ELR (cell line): Measurements from ENCODE around the gene RAPGEF1.
"Not testable (repeated sequence)": the region's sequence is repeated elsewhere in the genome, so short reads cannot be mapped to it uniquely, and the experiment has no call there.

Experiments used
- DNase-seq: peaks from one replicate; pipeline ENCODE4 v3.0.0-alpha.2; 2015; ENCODE audit warnings: low read depth

RAPGEF1 gene

GRCh38 chr9:131562032-131562959 lies 177.6 kb downstream of the RAPGEF1 start:
- peak; percentile 34 for DNase-seq

- peak; percentile 16 for DNase-seq
Measured at GRCh38 chr9:131559421-131560000, 180.4 kb downstream of the RAPGEF1 start.

DNA sequence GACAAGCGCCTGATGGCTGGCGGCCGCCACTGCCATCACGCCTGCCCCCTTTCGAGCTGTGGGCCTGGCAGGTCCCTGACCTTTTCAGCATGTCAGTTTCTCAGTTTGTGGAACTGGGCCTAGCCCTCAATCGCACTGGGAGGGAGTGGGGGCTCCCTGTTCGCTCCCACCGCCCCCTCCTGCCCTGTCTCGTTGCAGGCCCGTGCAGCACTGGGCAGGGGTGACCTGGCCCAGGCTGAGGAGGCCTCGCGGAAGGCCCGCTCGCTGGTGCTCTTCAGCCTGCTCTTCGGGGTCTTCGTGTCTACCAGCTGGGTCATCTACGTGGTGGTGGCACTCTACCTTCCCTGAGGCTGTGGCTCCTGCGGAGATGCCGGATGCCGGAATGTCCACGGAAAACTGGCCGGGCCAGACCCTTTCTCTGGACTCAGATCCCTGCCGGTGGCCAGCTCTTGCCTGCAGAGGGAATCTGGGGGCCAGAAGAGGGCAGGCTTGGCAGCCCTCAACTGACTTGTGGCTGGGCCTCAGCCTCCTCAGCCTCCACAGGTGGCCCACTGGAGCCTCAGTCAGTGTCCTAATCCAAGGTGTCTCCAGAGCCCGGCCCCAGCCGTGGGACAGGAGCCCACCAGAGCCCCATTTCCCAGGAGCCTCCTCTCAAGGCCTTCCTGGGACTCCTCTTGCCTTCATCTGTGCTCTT lies 181.9 kb downstream of the RAPGEF1 start:
- DNase-seq = no peak

DNA sequence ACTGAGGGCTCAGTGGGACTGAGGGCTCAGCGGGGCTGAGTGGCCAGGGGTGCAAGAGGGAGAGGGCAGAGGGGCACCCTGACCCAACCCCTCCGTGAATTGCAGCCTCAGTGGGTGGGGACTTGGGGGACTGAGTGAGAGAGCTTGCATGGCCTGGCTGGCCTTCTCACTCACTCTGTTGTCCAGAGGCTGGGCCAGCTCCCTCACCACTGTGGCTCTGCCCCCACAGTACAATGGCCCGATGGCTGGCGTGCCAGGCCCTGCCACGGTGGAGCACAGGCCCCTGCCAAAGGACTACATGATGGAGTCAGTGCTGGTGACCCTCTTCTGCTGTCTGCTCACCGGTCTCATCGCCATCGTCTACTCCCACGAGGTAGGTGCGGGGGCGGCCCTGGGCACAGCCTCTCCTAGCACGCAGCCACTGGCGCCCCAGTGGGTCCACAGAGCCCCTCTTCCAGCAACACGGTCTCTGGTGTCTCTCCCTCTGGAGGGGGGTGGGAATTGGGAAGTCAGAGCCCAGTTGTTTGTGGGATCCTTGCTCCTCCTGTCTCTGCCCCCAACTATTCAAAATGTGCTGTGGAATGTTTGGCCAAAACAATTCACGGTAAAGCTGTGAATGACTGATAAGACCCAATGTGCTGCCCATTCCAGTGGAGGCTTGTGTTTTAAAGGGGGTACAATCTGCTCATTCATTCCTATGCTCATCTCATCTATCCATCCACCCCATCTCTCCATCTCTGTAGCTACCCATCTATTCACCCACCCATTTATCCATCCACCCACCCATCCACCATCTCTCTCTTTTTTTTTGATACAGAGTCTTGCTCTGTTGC lies 183.8 kb downstream of the RAPGEF1 start:
- no peak for DNase-seq

GRCh38 chr9:131554843-131555351 lies 185.0 kb downstream of the RAPGEF1 start:
- DNase-seq = no peak

- no peak for DNase-seq
Measured at GRCh38 chr9:131554087-131554842, 185.6 kb downstream of the RAPGEF1 start.

DNA sequence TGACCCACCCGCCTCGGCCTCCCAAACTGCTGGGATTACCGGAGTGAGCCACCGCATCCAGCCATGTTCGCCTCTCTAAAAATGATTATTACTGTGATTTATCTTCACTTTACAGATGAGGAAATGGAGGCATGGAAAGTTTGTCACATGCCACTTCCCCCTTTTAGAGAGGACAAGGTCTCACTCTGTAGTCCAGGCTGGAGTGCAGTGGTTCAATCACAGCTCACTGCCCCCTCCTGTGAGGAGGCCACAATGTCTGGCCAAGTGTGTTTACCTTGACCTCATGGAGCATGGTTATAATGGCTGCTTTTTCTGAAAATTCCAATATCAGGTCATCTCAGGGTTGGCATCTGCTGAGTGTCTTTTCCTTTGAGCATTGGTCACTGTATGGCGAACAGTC lies 187.8 kb downstream of the RAPGEF1 start:
- no peak for DNase-seq

DNA sequence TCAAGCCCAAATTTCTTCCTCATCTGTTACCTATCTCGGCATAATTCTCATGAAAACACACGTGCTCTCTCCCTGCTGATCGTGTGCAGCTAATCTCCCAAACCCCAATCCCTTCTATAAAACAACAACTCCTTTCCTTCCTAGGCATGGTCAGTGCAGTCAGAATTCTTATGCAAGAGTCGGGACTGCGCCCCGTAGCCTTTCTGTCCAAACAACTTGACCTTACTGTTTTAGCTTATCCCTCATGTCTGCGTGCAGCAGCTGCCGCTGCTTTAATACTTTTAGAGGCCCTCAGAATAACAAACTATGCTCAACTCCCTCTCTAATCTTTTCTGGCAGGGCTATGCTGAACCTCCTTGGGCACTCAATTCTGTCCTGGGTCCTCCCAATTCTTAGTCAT lies 189.4 kb downstream of the RAPGEF1 start:
- not testable (repeated sequence) for DNase-seq

DNA sequence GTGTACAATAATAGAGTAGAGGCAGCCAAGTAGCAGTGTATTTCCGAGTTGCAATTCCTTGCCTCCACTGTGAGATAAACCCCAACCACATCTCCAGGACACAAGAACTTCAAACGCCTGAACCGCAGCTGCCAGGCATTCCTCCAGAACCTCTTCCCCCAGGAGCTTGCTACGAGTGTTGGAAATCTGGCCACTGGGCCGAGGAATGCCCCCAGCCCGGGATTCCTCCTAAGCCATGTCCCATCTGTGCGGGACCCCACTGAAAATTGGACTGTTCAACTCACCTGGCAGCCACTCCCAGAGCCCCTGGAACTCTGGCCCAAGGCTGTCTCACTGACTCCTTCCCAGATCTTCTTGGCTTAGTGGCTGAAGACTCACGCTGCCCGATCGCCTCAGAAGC lies 190.7 kb downstream of the RAPGEF1 start:
- not testable (repeated sequence) for DNase-seq

DNA sequence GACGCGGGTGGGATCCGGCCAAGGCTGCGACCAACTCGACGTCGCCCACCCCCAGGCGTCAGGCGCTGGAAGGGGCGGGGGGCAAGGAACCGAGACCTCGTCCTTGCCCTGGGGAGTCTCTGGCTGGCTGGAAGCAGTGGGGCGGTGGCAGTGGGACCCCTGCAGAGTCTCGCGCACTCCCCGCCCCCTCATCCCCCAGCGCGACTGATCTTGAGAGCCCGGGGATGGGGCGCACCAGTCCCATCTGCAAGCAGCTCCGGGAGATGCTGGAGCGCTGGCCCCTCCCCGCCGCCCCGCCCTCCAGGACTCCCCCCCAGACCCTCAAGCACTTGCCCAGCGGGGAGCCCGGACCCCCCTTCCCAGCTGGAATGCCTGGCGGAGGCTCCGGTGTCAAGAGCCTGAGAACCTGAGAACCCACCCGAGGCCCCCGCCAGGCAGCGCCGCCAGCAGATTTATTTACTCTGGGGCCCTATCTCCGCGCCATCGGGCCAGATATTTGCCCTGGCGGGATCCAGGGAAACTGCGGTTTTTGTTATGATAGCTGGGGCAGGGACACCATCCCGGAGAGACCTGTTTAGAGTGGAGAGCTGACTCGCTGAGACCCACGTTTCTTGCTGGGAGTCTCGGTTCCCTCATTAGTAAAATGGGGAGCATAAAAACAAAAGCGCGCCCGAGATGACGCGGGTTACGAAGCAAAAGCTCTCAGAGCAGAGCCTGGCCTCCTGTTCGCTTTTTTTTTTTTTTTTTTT lies 193.4 kb downstream of the RAPGEF1 start:
- peak; percentile 43 for DNase-seq

DNA sequence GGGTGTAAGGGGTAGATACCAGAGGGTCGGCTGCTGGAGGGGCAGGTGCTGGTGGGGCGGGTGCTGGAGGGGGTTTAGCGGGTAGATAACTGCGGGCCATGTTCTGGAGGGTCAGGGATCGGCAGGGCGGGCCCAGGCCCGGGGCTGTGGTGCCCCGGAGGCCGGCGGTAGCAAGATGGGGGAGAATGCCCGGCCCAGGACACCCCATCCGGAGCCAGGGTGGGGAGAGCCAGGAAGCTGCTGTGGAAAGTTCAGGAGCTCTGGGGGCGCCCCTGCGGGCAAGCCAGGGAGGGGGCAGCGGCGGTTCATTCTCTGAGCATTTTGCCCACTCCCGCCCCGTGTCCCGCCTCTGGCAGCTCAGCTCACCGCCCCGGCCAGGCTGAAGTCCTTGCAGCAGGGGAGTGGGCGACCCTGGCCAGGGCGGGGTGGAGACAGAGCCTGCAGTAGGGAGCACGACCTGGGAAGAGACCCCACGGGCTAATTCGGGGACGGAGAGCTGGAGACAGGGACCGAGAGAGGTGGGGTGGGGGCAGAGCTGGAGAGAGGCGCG lies 194.0 kb downstream of the RAPGEF1 start:
- DNase-seq = no peak

DNA sequence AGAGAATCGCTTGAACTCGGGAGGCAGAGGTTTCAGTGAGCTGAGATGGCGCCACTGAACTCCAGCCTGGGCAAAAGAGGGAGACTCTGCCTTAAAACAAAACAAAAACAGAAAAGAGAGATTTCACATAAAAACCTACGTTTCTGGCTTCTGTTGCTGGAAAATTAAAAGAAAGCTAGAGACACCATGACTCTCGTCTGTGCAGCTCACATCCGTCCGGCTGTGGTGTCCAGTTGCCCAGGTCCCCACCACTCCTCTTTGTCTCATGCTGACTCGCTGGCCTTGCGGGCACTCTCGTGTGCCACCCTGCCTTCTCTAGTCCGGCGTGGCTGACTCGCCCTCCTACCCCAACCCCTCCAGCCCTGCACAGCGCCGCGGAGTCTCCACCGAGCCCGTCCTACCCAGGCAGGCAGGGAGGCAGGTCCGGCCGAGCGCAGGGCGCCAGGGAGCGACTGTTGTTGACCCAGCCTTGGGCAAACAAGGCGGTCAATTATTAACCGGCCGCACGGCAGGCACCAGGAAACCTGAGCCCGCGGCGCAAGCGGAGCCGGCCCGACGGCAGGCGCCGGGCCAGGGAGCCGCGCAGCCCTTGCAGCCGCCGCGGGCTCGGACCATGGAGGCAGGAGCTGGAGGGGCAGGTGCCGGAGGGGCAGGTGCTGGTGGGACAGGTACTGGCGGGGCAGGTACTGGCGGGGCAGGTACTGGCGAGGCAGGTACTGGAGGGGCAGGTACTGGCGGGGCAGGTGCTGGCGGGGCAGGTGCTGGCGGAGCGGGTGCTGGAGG lies 194.7 kb downstream of the RAPGEF1 start, which contains the start of gene PRRT1B:
Gene PRRT1B, plus strand, starts transcription at position 521 of the 783 bp plus-strand sequence. Its CDS starts 93 bp downstream, at position 614.
- no peak for DNase-seq

GRCh38 chr9:131543141-131543540 lies 196.7 kb downstream of the RAPGEF1 start:
- DNase-seq = no peak

DNA sequence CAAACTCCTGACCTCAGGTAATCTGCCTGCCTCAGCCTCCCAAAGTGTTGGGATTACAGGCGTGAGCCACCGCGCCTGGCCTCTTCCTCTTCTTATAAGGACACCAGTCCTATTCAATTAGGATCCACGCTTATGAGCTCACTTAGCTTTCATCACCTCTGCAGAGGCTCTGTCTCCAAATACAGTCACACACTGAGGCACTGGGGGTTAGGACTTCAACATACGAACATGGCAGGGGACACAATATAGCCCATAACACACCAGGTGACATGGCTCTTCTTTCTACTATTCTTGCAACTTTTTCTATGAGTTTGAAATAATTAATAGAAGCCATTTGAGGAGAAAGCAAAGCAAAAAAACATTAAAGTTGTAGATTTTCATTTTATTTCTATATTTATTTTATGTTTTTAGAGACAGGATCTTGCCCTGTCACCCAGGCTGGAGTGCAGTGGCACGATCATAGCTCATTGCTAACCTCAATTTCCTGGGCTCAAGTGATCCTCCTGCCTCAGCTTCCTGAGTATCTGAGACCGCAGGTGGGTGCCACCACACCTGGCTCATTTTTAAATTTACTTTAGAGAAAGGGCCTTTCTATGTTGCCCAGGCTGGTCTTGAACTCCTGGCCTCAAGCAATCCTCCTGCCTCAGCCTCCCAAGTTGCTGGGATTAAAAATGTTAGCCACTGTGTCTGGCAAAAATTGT lies 200.5 kb downstream of the RAPGEF1 start:
- DNase-seq = no peak

DNA sequence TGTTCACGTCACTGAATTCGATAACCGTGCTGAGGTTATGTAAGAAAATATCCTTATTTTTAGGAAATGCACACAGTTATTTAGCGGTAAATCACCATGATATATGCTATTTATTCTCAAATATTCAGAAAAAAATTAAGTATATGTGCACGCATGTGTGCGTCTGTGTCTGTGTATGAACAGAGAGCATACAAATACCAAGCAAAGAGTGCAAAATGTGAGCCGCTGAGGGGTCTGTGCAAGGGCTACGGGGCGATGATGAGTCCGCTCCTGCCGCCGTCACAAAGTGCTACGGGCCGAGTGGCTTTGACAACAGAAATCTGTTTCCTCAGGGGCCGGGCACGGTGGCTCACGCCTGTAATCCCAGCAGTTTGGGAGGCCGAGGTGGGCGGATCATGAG lies 201.9 kb downstream of the RAPGEF1 start:
- no peak for DNase-seq

DNA sequence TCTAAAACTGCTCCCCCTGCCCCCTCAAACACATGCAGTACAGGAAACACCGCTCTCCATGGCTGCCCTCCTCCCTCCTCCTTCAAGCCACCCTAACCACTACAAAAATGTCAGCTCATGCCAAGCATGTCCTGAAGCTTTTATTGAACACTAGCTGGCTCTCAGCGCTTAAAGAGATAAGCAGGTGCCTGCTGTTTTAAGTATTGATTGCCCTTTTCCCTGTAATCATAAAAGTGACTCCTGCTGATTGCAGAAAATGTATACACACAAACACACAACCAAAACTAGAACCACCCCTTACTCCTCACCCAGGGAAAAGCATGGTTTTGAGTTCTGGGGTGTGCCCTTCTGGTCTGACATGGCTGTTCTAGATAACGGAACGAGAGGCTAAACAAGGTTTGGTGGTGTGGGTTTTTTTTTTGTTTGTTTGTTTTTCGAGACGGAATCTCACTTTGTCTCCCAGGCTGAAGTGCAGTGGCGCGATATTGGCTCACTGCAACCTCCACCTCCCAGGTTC lies 205.1 kb downstream of the RAPGEF1 start:
- no peak for DNase-seq

GRCh38 chr9:131530920-131531832 lies 208.7 kb downstream of the RAPGEF1 start, which contains the start of gene UCK1:
TSS of gene UCK1 (minus strand) at chr9:131531263. CDS start at chr9:131531174, 89 bp downstream.
- DNase-seq = peak; percentile 84
